BE2C (cell line): ENCODE data around the gene PRPF8.

ENCODE experiments used
- DNase-seq: peaks from one replicate; pipeline ENCODE4 v3.0.0-alpha.2; 2020
- H3K27me3 ChIP-seq: fragments of 250-450 bp; sonication (Bioruptor Pico); 2 replicates; pipeline ENCODE4 v1.5.1; 2020; ENCODE audit warnings: mild to moderate bottlenecking
- H3K36me3 ChIP-seq: fragments of 250-450 bp; sonication (Bioruptor Pico); 2 replicates; pipeline ENCODE4 v1.5.1; 2020; ENCODE audit warnings: mild to moderate bottlenecking
- H3K4me1 ChIP-seq: fragments of 250-450 bp; sonication (Bioruptor Pico); 2 replicates; pipeline ENCODE4 v1.5.1; 2020
- H3K4me3 ChIP-seq: 2 replicates; pipeline ENCODE4 v1.5.1; 2011; ENCODE audit warnings: low read depth, low read length
- H3K9me3 ChIP-seq: fragments of 250-450 bp; sonication (Bioruptor Pico); 2 replicates; pipeline ENCODE4 v1.5.1; 2020
- CTCF ChIP-seq: IDR thresholded peaks from 2 replicates; pipeline ENCODE4 v1.5.1; 2012; ENCODE audit warnings: mild to moderate bottlenecking, low read depth, low read length

Gene PRPF8

DNA sequence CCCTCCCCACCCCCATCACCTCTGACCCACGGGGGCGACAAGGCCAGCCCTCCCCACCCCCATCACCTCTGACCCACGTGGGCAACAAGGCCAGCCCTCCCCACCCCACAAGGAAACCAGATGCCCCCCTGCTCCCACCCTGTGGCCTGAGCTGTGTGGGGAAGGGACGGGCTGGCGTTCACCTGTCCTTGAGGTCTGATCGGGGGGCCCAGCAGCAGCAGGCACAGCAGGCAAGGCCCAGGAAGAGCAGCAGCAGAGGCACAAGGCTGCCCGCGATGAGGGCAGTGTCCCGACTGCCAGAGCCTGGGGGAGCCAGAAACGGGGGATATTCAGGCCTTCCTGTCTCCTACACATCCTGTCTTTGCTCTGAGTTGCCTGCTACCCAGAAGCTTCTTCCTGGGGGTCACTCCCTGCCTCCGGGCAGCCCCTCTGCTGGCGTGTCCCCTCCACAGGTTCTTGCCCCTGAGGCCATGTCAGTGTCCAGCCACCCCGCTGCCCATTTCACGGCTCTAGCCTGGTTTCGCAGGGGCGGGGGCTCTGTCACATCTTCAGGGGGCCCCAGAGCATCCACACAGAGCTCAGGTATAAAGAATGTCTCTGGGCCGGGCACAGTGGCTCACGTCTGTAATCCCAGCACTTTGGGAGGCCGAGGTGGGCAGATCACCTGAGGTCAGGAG is 45.9 kb downstream of the PRPF8 start:
- TF ChIP-seq CTCF = no peak
- no peaks in the 10 kb centered on the region for H3K36me3 ChIP-seq
- H3K9me3 ChIP-seq = no peaks in the 10 kb centered on the region
- no peaks in the 10 kb centered on the region for H3K4me1 ChIP-seq
- no peak for DNase-seq
- no peak overlapping the region for H3K4me3 ChIP-seq
- no peaks in the 10 kb centered on the region for H3K27me3 ChIP-seq

DNA sequence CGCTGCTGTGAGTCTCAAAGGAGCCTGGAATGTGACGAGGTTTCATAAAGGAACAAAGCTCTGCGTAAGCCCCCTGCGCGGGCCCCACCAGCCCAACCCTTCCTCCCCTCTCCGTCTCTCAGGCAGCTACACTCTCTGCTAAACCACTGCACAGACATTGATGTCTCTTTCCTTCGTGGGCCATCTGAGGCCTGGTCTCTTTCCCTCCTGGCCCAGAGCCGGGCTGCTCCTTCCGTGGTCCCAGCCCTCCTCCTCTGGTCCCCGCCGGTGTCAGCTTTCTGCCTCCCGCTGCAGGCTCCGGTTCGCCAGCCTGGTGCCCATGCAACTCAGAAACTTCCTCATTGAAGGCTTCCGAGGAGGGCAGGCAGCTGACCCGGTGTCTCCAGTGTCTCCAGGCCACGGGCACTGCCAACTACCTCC is 46.5 kb downstream of the PRPF8 start:
- no peak for TF ChIP-seq CTCF
- no peaks in the 10 kb centered on the region for H3K9me3 ChIP-seq
- H3K27me3 ChIP-seq = no peaks in the 10 kb centered on the region
- no peak for DNase-seq
- H3K4me3 ChIP-seq = no peak overlapping the region
- no peaks in the 10 kb centered on the region for H3K4me1 ChIP-seq
- H3K36me3 ChIP-seq = no peaks in the 10 kb centered on the region

DNA sequence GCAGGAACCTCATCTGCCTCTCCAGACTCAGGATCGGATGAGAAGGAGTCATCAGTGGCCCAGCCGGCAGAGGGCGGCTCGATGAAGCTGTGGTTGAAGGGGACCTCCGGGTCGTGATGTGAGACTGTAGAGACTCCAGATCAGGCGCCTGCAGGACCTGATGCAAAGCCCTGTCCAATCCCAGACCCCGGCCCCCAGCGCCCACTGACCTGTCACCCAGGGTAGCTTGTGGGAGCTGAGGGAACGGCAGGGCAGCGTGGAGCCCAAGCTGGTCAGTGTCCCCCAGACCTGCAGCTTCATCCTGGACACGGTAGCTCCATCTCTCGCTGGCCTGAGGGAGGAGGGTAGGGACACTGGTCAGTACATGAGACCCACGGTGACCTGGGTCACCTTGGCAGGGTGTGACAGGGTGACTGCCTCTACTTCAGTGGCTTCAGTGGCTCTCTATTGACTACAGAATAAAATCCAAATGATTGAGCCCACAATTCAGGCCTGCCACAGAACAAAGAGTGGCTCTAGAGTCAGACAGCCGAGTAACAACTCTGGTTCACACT is 47.9 kb downstream of the PRPF8 start:
- Histone ChIP-seq H3K36me3 (no peaks in the 10 kb centered on the region), H3K4me1 (no peaks in the 10 kb centered on the region)
- no peak for TF ChIP-seq CTCF

DNA sequence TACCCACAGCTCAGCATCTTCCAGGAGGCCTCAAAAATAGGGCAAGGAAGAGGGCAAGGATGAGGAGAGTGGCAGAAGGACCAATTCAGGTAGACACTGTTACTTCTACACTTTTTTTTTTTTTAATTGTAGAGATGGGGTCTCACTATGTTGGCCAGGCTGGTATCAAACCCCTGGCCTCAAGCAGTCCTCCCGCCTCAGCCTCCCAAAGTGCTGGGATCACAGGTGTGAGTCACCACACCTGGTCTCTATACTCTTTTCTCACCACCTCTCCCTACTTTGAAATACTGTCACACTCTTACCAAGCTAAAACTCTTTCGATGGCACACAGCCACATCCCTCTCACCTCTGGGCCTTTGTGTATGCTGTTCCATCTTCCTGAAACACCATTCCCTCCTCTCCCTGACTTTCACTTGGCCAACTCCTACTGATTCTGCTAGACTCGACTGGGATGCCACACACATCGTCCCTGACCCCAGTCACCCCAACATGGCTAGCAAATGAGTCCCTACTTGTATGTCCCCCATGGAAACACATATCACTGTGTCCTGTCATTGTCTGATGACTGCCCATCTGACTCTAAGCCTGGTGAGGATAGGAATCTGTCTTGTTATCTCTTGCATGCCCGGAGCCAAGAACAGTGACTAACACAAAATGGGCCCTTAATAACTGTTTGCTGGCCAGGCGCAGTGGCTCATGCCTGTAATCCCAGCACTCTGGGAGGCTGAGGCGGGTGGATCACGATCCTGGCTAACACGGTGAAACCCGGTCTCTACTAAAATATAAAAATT is 48.8 kb downstream of the PRPF8 start:
- no peaks in the 10 kb centered on the region for H3K9me3 ChIP-seq
- no peak for DNase-seq
- no peak for TF ChIP-seq CTCF
- no peak overlapping the region for H3K4me3 ChIP-seq
- H3K27me3 ChIP-seq = no peaks in the 10 kb centered on the region
- H3K4me1 ChIP-seq = no peaks in the 10 kb centered on the region
- no peaks in the 10 kb centered on the region for H3K36me3 ChIP-seq

More for the DNA sequence above, 47.9 kb downstream of the PRPF8 start:
- no peaks in the 10 kb centered on the region for H3K27me3 ChIP-seq
- DNase-seq = no peak
- no peak overlapping the region for H3K4me3 ChIP-seq
- H3K9me3 ChIP-seq = no peaks in the 10 kb centered on the region

- Histone ChIP-seq H3K36me3 (no peaks in the 10 kb centered on the region), H3K4me3 (no peak overlapping the region), H3K27me3 (no peaks in the 10 kb centered on the region), H3K9me3 (no peaks in the 10 kb centered on the region), H3K4me1 (no peaks in the 10 kb centered on the region)
- TF ChIP-seq CTCF = no peak
- no peak for DNase-seq
These were observed 49.6 kb downstream of the PRPF8 start for GRCh38 chr17:1634841-1635650.
